DMS53 (cell line): ENCODE data around the gene HOXC11.

Source experiments
- DNase-seq: peaks from one replicate; lab custom pipeline; 2025; lab: John Stamatoyannopoulos, UW

HOXC11 gene

DNA sequence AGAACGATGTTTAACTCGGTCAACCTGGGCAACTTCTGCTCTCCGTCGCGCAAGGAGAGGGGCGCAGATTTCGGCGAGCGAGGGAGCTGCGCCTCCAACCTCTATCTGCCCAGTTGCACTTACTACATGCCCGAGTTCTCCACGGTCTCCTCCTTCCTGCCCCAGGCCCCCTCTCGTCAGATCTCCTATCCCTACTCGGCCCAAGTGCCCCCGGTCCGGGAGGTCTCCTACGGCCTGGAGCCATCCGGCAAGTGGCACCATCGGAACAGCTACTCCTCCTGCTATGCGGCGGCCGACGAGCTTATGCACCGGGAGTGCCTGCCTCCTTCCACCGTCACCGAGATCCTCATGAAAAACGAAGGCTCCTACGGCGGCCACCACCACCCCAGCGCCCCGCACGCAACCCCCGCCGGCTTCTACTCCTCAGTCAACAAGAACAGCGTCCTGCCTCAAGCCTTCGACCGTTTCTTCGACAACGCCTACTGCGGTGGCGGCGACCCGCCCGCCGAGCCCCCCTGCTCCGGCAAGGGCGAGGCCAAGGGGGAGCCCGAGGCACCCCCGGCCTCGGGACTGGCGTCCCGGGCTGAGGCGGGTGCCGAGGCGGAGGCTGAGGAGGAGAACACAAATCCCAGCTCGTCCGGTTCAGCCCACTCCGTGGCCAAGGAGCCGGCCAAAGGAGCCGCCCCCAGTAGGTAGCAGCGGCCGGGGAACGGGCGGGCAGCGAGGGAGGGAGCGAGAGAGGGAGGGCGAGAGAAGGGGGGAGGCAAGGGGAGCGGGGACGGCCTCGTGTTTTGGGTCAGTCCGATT, 513 bp downstream of the HOXC11 start:
- DNase-seq: no peak

DNA sequence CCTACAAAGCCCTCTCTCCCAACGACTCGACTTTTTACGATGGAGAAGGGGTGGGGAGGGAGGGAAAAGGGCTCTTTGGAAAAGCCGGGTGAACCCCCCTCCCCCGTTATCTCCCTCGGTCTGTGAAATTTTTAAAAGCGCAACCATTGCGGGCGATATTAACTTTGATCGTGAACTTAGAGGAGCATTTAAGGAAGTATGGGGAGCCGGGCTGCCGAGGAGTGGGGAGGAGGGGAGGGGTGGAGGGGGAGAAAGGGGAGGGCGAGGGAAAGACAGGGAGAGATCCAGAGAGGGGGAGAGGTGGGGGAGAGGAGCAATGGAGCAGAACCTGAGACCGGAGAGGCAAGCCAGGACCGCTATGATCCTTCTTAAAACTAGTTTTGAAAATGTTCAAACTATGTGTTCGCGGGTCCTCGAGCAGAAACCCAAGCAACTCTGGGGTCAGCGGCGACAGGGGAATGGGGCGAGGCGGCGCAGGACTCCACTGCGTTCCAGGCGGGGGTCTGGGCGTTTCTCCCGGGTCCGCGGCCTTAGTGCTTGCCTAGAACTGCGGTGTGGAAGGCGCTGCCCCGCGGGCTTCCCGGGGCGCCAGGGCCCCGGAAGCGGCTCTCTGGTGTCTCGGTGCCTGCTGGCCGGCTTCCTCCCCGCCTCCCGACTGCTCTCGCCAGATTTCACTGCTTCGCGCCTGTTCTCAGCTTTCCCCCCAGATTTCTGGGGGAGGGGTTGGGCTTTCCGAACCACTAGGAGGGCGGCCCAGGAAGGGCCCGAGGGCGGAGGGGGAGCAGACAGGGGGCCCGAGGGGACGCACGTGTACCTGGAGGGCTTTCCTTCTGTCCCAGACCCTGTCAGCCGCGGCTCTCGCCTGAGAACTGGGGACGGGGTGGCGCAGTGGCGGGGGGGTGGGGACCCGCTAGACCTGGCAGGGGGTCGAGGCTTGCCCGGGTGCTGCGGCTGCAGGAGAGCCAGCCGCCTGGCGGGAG, 1.4 kb downstream of the HOXC11 start, which contains the start of gene HOTAIR:
HOTAIR (minus strand) TSS at position 871 of the 980 bp plus-strand sequence.
- peak; percentile 38 for DNase-seq

DNA sequence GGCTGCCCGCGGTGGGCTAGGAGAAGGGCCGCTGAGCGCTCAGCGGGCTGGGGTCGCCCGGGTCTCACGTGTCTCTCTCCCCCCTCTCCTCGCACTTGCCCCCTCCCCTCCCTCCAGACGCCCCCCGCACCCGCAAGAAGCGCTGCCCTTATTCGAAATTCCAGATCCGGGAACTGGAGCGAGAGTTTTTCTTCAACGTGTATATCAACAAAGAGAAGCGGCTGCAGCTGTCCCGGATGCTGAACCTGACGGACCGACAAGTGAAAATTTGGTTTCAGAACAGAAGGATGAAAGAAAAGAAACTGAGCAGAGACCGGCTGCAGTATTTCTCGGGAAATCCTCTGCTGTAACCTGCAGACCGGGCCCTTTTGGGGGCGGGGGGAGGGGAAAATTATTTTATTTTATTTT, 2.1 kb downstream of the HOXC11 start:
- DNase-seq: peak; percentile 25

GRCh38 chr12:53975479-53976152, 2.7 kb downstream of the HOXC11 start:
- DNase-seq: no peak

- no peak for DNase-seq
Observed at GRCh38 chr12:53976172-53976822, 3.4 kb downstream of the HOXC11 start.

DNA sequence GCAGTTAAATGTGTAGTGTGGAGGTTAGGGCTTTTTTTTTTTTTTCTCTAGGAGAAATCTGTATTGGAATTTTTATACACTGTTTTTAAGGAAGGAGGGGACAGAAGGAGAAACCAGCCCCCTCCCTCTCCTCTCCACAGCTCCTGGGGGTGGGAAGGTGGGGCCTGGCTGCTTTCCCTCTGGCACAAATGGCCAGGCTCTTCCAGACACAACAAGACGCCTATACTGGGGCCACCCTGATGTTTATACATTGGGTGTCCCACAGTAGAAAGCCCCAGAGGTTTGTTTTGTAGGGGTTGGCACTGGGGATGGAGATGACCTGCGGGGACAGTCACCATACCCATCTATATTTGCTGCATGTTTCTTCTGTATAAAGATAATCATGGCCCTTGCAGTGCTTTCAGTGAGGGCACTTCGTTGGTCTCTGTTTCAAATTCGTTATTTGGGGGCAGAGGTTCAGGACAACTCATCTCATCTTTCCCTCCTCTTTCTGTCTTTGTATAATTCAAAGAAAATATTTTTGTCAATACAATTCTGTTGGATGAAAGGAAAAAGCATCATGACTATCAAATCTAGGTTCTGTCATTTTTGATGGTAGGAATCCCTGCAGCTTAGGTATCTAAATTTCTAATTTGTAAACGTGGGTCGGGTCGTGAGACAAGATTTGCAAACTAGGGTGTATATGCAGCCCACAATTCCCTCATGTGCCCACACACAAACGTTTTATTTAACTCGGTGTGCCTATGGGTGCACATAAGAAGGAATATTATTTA, 4.1 kb downstream of the HOXC11 start:
- DNase-seq: no peak

DNA sequence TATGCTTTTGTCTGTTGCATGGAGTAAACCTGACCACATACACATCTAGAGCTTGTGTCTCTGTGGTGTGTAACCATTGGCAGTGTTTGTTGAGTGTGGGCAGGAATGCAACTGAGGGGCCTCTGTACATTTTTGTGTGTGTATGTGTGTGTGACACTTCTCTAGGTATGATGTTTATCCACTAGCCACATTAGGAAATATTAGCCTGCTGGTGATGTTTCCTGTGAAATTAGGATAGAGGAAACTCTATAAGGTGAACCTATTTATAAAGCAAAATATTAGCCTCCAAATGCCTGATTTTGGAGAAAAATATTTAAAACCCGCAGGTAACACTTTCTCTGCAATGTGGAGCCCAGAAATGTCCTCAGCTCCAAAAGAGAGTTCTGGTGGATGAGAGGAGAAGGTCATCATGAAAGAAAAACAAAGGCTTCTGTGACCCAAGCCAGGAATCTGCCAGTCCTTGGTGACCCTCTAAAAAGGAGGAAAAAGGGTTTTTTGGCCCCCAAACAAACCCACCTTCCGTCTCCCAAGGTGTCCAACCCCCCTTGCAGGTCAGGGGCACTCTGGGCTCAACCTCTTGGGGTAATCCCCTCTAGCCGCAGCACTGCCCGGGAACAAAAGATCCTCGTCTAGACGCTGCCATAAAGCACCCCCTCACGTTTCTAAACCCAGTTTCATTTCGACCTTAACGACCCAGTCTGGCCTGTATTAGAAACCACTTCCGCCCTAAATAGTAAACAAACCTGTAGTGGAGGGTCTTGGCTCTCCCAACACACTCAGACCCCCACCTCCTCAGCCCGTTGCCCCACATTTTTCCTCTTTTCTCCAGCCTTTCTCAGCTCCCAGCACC, 4.9 kb downstream of the HOXC11 start:
- no peak for DNase-seq

DNA sequence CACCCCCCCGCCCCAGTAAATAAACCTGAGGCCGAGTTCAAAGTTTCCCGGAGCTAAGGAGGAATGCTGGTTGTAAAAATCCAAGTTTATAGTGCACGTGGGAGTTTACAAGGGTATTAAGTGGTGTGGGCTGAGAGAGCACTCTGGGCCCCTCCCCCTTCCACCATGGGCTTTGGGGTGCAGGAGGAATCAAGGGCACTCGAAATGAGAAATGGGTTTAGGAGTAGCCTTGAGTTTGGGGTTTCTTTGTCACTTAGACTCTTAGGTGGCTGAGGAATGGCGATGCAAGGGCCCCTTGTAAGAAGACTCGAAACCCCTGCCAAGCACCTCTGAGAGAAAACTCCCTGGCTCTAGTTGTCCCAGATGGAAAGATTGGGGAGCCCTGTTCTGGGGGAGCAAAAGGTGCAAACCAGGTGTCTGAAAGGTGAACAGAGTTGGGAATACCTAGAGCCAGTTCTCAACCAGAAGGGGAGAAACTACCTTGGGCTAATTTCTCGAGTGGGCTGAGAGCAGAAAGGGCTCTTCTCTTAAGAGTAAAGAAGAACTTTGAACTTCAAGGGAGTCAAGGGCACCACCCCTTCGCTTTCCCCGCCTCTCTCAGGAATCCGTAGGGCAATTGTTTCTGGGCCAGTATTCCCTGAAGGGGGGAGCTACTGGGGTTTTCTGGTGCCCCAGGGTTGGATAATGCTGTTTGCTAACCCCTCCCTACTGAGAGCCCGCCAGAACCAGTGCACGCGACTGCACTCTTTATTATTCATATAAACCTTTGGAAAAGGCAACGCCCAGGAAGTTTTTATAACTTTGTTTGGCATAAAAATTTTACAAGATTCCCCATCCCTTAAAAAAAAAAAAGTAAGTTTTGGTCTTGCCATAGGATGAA, 5.8 kb downstream of the HOXC11 start:
- DNase-seq: no peak

DNA sequence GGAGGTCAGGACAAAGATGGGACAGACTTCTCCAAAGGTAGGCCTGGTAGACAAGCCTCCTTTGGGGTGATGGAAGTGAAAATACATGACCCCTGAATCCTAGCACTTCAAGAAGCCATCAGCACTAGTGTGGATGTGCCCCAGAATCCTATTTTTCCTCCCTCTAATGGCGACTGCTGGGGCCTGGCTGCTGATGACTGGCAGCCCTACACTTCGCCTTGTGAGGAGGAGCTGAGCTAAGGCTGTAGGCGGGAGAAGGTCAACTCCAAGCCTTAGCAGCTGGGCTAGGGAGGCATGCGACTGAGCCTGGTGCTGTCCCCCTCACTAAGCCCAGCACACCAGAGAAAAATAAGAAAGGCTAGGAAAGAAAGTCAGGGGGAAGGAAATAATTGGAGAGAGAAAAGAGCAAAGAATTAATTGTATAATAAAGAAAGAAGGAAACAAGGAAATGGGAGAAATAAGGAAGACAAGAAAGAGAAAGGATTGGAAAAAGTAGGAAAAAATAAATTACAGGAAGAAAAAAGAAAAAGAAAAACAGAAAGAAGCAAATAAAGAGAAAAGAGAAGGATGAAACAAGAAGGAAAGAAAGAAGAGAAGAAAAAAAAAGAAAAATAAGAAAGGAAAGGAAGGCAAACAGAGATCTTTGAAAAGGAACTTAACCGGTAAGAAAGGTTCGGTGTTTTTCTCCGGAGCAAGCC, 7.3 kb downstream of the HOXC11 start:
- DNase-seq: no peak

- no peak for DNase-seq
Observed at GRCh38 chr12:53980802-53981496, 8.0 kb downstream of the HOXC11 start.

- DNase-seq: no peak
Observed at GRCh38 chr12:53981634-53982565, 9.0 kb downstream of the HOXC11 start.

- DNase-seq: no peak
Observed at GRCh38 chr12:53982648-53983567, 10.0 kb downstream of the HOXC11 start.

DNA sequence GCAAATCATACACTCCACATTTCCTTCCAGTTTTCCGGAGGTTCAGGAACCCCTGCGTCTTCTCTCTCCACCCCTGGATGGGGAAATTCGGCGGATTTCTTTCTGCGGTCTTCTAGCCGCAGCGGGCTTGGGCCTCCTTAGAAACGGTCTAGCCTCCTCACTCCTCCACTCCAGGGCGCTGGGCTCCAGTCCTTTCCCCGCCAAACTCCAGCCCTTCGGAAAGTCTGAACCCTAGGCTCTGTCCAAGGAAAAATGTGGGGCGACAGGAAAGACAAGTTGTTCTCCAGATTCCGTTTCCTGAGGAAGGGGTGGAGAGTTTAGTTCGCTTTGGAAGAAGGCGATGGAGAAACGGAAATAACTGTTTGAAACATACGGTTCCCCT, 10.6 kb downstream of the HOXC11 start:
- no peak for DNase-seq

DNA sequence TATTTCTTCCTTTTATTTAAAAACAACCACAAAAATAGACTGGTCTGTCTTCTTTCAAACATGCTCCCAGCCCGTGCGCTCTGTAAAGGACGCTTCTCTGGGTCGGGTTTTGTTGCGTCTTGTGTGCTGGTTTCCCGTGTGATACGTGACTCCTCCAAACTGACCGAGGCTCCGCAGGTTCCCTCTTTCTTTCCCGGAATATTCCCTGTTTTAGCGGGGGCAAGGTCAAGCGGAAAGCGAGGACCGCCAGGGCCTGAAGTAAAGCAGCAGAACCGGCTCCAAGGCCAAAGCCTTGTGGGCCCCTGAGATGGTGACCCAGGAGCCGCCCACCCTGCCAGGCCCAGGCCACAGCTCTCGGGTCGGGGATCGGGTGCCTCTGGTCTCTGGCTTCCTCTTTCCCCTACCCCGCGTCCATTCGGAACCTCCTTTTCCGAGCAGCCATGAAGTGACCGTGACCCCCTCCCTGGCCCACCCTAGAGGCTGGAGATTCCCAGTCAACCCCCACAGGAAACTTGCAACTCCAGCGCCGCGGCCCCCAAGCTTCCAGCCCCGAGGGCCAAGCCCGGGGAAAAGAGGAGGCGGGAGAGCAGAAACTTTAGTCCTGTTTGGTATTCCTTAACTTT, 11.1 kb downstream of the HOXC11 start:
- DNase-seq: no peak
